Measurements from ENCODE around the gene SLU7.

DNA sequence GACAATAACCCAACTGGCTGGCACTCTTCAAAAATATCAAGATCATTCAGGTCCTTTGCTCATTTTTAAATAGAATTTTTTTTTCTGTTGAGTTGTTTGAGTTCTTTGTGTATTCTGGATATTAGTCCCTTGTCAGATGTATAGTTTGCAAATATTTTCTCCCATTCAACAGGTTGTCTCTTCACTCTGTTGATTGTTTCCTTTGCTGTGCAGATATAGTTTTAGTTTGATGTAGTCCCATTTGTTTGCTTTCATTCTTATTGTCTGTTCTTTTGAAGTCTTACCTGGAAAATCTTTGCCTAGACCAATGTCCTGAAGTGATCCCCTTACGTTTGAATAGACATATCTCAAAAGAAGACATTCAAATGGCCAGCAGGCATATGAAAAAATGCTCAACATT lies 25.5 kb upstream of the SLU7 start:
- no peak for TF ChIP-seq EZH2 (IDR thresholded peaks at IDR 0.05)
- TF ChIP-seq SP1 (IDR thresholded peaks at IDR 0.05; ENCODE audit: low read depth), result no peak
